CD4-positive, alpha-beta memory T cell (primary cell): ENCODE data around the gene LRTM2. TPM values are rescaled to one million over a fixed set of nuclear protein-coding genes. Genes with fewer than 3 reads are reported as not detected.

Experiments used
- CTCF ChIA-PET: fragments of 350-600 bp; sonication (Branson Sonifier 250); formaldehyde crosslinking; loops from one replicate; lab custom pipeline; 2021; ENCODE audit warnings: inconsistent platforms; ENCODE audit not compliant: partially characterized antibody; lab: Charles Lee
- POLR2A ChIA-PET: fragments of 350-600 bp; sonication (Branson Sonifier 250); formaldehyde crosslinking; loops from one replicate; lab custom pipeline; 2021; ENCODE audit not compliant: partially characterized antibody; lab: Charles Lee
- DNase-seq, 5 donors: peaks; one replicate each; pipeline versions ENCODE4 v3.0.0 to v3.0.0-alpha.2; 2020 to 2022; ENCODE audit warnings: mixed read lengths in 1 of 5
- H3K27ac ChIP-seq: one replicate; pipeline ENCODE4 v1.7.0; 2013; ENCODE audit warnings: low read depth, low read length
- H3K27me3 ChIP-seq: 2 replicates; pipeline ENCODE4 v1.7.0; 2013; ENCODE audit warnings: mild to moderate bottlenecking, low read length, moderate library complexity; ENCODE audit not compliant: insufficient read depth
- H3K36me3 ChIP-seq: 2 replicates; pipeline ENCODE4 v1.7.0; 2013; ENCODE audit warnings: mild to moderate bottlenecking, low read length, moderate library complexity; ENCODE audit not compliant: insufficient read depth
- H3K4me1 ChIP-seq: 2 replicates; pipeline ENCODE4 v1.7.0; 2013; ENCODE audit warnings: mild to moderate bottlenecking, low read length, moderate library complexity; ENCODE audit not compliant: insufficient read depth
- H3K4me3 ChIP-seq, 2 donors: one replicate each; pipeline ENCODE4 v1.7.0; 2013; ENCODE audit warnings: low read length in 2 of 2, mild to moderate bottlenecking in 1 of 2
- H3K9me3 ChIP-seq, 2 donors: one replicate each; pipeline ENCODE4 v1.7.0; 2013; ENCODE audit warnings: low read length in 2 of 2, control low read depth in 1 of 2; ENCODE audit not compliant: control insufficient read depth in 1 of 2
- H3K27ac Mint-ChIP-seq, 7 donors: one replicate each; pipeline ENCODE4 v1.8.0; 2020 to 2021; ENCODE audit warnings: mixed read lengths in 7 of 7, mild to moderate bottlenecking in 6 of 7, inconsistent platforms in 3 of 7, moderate library complexity in 3 of 7
- H3K27me3 Mint-ChIP-seq, 2 donors: one replicate each; pipeline ENCODE4 v1.8.0; 2020 to 2021; ENCODE audit warnings: mixed read lengths in 2 of 2
- H3K36me3 Mint-ChIP-seq, 2 donors: one replicate each; pipeline ENCODE4 v1.8.0; 2020 to 2021; ENCODE audit warnings: mixed read lengths in 2 of 2, inconsistent platforms in 1 of 2, mild to moderate bottlenecking in 1 of 2
- H3K4me1 Mint-ChIP-seq, 4 donors: one replicate each; pipeline ENCODE4 v1.8.0; 2020 to 2021; ENCODE audit warnings: mixed read lengths in 4 of 4, mild to moderate bottlenecking in 1 of 4
- H3K4me3 Mint-ChIP-seq, 8 donors: one replicate each; pipeline ENCODE4 v1.8.0; 2020 to 2021; ENCODE audit warnings: mixed read lengths in 8 of 8, mild to moderate bottlenecking in 7 of 8, moderate library complexity in 6 of 8, inconsistent platforms in 3 of 8
- H3K9me3 Mint-ChIP-seq, 8 donors: one replicate each; pipeline ENCODE4 v1.8.0; 2020 to 2021; ENCODE audit warnings: mixed read lengths in 8 of 8, mild to moderate bottlenecking in 5 of 8, inconsistent platforms in 3 of 8, moderate library complexity in 1 of 8
- intact Hi-C: fragments of 100-400 bp; cut with micrococcal nuclease; formaldehyde crosslinking; loops from one replicate; pipeline ENCODE4 v1.15.1; 2023
- polyA plus RNA-seq, 2 donors: library from polyadenylated mRNA; unstranded; fragments of 300-500 nt; fragmentation: Illumina TruSeq; gene quantifications; one replicate each; pipeline ENCODE4 v1.2.3, GENCODE V29; 2021
- total RNA-seq, 2 experiments: library from RNA; stranded (reverse); gene quantifications; one replicate each; pipeline ENCODE4 v1.2.3, GENCODE V29; 2021

The LRTM2 gene
- total and polyA plus RNA-seq, 4 experiments from 2014 or later = not detected

DNA sequence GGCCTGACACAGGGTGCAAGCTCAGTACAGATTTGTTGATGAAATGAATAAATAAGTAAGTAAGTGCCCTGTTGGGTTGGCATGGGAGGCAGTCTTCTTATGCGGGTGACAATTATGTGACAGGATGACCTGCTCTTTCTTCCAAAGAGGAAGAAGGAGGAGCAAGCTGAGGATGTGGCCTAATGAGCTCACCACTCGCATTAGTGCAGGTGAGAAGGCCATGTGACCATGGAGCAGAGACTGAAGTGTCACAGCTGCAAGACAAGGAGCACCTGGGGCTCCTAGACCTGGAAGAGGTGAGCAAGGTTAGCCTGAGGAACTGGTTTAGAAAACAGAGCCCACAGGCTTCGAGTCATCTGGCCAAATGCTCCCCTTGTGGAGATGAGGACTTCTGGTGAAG lies 34.9 kb downstream of the LRTM2 start:
- H3K4me3 ChIP-seq = no peak overlapping the region
- no peak for DNase-seq
- Mint-ChIP-seq H3K4me3 (peak overlapping the region in 1 of 8 donors; percentile 61), H3K27ac (peak overlapping the region in 2 of 7 donors; percentile 19 to 57), H3K36me3 (no peaks in the 10 kb centered on the region), H3K9me3 (no peaks in the 10 kb centered on the region), H3K27me3 (peaks cover 3 to 6% of the 10 kb centered on the region in 2 donors), H3K4me1 (peaks cover 0 to 7% (median 5%) of the 10 kb centered on the region in 4 donors)
- no peak overlapping the region for H3K27ac ChIP-seq
- H3K4me1 ChIP-seq = peaks cover 4% of the 10 kb centered on the region
- H3K9me3 ChIP-seq = no peaks in the 10 kb centered on the region
- no peaks in the 10 kb centered on the region for H3K27me3 ChIP-seq
- ChIA-PET POLR2A (no interaction called here), CTCF (no interaction called here)
- intact Hi-C loops = no loop called here
- no peaks in the 10 kb centered on the region for H3K36me3 ChIP-seq

- H3K4me3 ChIP-seq = no peak overlapping the region
- Mint-ChIP-seq H3K9me3 (no peaks in the 10 kb centered on the region), H3K4me1 (peaks cover 0 to 7% (median 2%) of the 10 kb centered on the region in 4 donors), H3K27me3 (peaks cover 2 to 3% of the 10 kb centered on the region in 2 donors), H3K27ac (peak overlapping the region in 1 of 7 donors; percentile 44), H3K4me3 (peak overlapping the region in 1 of 8 donors; percentile 19), H3K36me3 (no peaks in the 10 kb centered on the region)
- ChIA-PET CTCF (interaction anchor here (0.6 kb wide), 1 partner anchor 165 kb away, joined by 4 read pairs; no protein-coding TSS in a partner anchor), POLR2A (no interaction called here)
- H3K4me1 ChIP-seq = peaks cover 4% of the 10 kb centered on the region
- no peaks in the 10 kb centered on the region for H3K27me3 ChIP-seq
- no peaks in the 10 kb centered on the region for H3K36me3 ChIP-seq
- H3K27ac ChIP-seq = no peak overlapping the region
- intact Hi-C loops = no loop called here
- H3K9me3 ChIP-seq = no peaks in the 10 kb centered on the region
- no peak for DNase-seq
These were observed 36.7 kb downstream of the LRTM2 start for GRCh38 chr12:1857086-1857485.

- Mint-ChIP-seq H3K27ac (no peak overlapping the region), H3K9me3 (no peaks in the 10 kb centered on the region), H3K36me3 (no peaks in the 10 kb centered on the region), H3K27me3 (peaks cover 2 to 6% of the 10 kb centered on the region in 2 donors), H3K4me3 (no peak overlapping the region), H3K4me1 (peaks cover 0 to 7% (median 2%) of the 10 kb centered on the region in 4 donors)
- CTCF ChIA-PET = interaction anchor here (0.6 to 0.7 kb wide), 2 partner anchors 164 to 1181 kb away, joined by 3 to 4 read pairs; no protein-coding TSS in a partner anchor
- Histone ChIP-seq H3K27me3 (no peaks in the 10 kb centered on the region), H3K9me3 (no peaks in the 10 kb centered on the region), H3K27ac (no peak overlapping the region), H3K4me1 (peaks cover 4% of the 10 kb centered on the region), H3K36me3 (no peaks in the 10 kb centered on the region), H3K4me3 (no peak overlapping the region)
- POLR2A ChIA-PET = no interaction called here
- intact Hi-C loops = no loop called here
- DNase-seq = no peak
These were observed 37.5 kb downstream of the LRTM2 start for GRCh38 chr12:1857821-1858220.

- H3K27ac Mint-ChIP-seq = peak overlapping the region in 1 of 7 donors; percentile 24
- H3K9me3 ChIP-seq = no peaks in the 10 kb centered on the region
- ChIA-PET CTCF (interaction anchor here (0.7 kb wide), 1 partner anchor 1181 kb away, joined by 3 read pairs; no protein-coding TSS in a partner anchor), POLR2A (no interaction called here)
- H3K27me3 ChIP-seq = no peaks in the 10 kb centered on the region
- H3K4me1 Mint-ChIP-seq = peaks cover 0 to 7% (median 2%) of the 10 kb centered on the region in 4 donors
- no peak overlapping the region for H3K4me3 Mint-ChIP-seq
- DNase-seq = no peak
- H3K36me3 Mint-ChIP-seq = no peaks in the 10 kb centered on the region
- no peaks in the 10 kb centered on the region for H3K36me3 ChIP-seq
- H3K4me3 ChIP-seq = no peak overlapping the region
- H3K27ac ChIP-seq = no peak overlapping the region
- intact Hi-C loops = no loop called here
- H3K4me1 ChIP-seq = peaks cover 4% of the 10 kb centered on the region
- no peaks in the 10 kb centered on the region for H3K9me3 Mint-ChIP-seq
- H3K27me3 Mint-ChIP-seq = peaks cover 1 to 7% of the 10 kb centered on the region in 2 donors
These were observed 38.1 kb downstream of the LRTM2 start for GRCh38 chr12:1858456-1858855.

DNA sequence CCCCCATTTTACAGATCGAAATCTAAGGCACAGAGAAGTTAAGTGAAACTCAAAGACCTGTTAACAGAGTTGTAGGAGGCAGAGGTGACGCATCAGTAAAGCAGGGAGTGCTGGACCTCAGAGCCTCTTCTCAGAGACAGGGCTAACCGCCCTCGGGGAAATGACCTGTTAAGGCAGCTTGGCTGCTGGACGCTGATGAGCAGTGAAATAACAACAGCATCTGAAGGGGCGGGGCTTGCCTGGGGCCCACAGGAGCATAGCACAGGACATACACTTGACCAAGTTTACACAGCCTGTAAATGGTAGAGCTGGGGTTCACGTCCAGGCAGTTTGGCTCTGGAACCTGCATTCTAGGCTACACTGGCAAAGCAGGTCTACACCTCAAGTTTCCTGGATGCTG lies 39.3 kb downstream of the LRTM2 start:
- Mint-ChIP-seq H3K36me3 (no peaks in the 10 kb centered on the region), H3K27ac (no peak overlapping the region), H3K4me3 (no peak overlapping the region), H3K27me3 (peaks cover 3 to 7% of the 10 kb centered on the region in 2 donors), H3K4me1 (peaks cover 0 to 7% (median 2%) of the 10 kb centered on the region in 4 donors), H3K9me3 (no peaks in the 10 kb centered on the region)
- POLR2A ChIA-PET = no interaction called here
- Histone ChIP-seq H3K27ac (no peak overlapping the region), H3K36me3 (no peaks in the 10 kb centered on the region), H3K9me3 (no peaks in the 10 kb centered on the region), H3K4me3 (no peak overlapping the region), H3K4me1 (peaks cover 4% of the 10 kb centered on the region), H3K27me3 (no peaks in the 10 kb centered on the region)
- no peak for DNase-seq
- CTCF ChIA-PET = no interaction called here
- intact Hi-C loops = no loop called here

- Mint-ChIP-seq H3K27ac (no peak overlapping the region), H3K27me3 (peaks cover 13 to 21% of the 10 kb centered on the region in 2 donors), H3K4me3 (no peak overlapping the region), H3K36me3 (no peaks in the 10 kb centered on the region), H3K9me3 (peaks cover 0 to 5% (median 0%) of the 10 kb centered on the region in 8 donors), H3K4me1 (no peaks in the 10 kb centered on the region)
- Histone ChIP-seq H3K4me3 (no peak overlapping the region), H3K36me3 (no peaks in the 10 kb centered on the region), H3K4me1 (no peaks in the 10 kb centered on the region), H3K9me3 (no peaks in the 10 kb centered on the region), H3K27ac (no peak overlapping the region), H3K27me3 (no peaks in the 10 kb centered on the region)
- POLR2A ChIA-PET = no interaction called here
- no peak for DNase-seq
- CTCF ChIA-PET = no interaction called here
- intact Hi-C loops = no loop called here
These were observed 42.6 kb downstream of the LRTM2 start for GRCh38 chr12:1862973-1863372.

DNA sequence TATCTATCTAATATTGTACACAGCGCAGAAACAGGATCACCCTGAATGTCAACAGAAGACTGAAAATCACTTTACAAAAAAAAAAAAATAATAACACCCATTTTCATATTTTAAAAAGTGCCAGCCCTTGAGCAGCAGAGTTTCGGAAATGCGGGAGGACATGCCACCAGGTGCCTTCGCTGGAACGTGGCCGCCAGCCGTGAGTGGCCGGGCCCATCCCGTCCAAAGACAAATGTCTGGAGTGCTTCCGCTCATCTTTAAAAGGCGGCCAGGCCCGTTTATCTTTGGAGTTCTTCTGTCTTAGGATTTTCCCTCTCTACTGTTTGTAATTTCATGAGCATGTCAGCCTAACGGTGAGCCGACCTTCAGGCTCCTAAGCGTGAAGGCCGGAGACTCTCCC lies 43.5 kb downstream of the LRTM2 start:
- H3K36me3 ChIP-seq = no peaks in the 10 kb centered on the region
- POLR2A ChIA-PET = no interaction called here
- no peaks in the 10 kb centered on the region for H3K27me3 ChIP-seq
- intact Hi-C loops = no loop called here
- H3K4me1 ChIP-seq = no peaks in the 10 kb centered on the region
- H3K9me3 ChIP-seq = no peaks in the 10 kb centered on the region
- DNase-seq = no peak
- H3K9me3 Mint-ChIP-seq = peaks cover 0 to 5% (median 3%) of the 10 kb centered on the region in 8 donors
- CTCF ChIA-PET = no interaction called here
- no peak overlapping the region for H3K27ac ChIP-seq
- H3K4me3 Mint-ChIP-seq = no peak overlapping the region
- no peaks in the 10 kb centered on the region for H3K36me3 Mint-ChIP-seq
- H3K27me3 Mint-ChIP-seq = peaks cover 13 to 26% of the 10 kb centered on the region in 2 donors
- no peak overlapping the region for H3K27ac Mint-ChIP-seq
- no peaks in the 10 kb centered on the region for H3K4me1 Mint-ChIP-seq
- H3K4me3 ChIP-seq = no peak overlapping the region
